HepG2 (cell line): ENCODE results near the gene YIPF3. TPM values are rescaled to one million over a fixed set of nuclear protein-coding genes. Genes with fewer than 3 reads are reported as not detected.

Source experiments
- FUBP1 ChIP-seq: sonication (generic); formaldehyde crosslinking; IDR thresholded peaks from 2 replicates; pipeline ENCODE4 v1.5.1; 2020; ENCODE audit warnings: missing genetic modification reagents, mild to moderate bottlenecking, borderline replicate concordance
- GATAD1 ChIP-seq: IDR thresholded peaks from 2 replicates; pipeline ENCODE4 v1.6.1; 2016; ENCODE audit warnings: missing genetic modification reagents, missing compliant biosample characterization
- GFI1 ChIP-seq: sonication (generic); formaldehyde crosslinking; IDR thresholded peaks from 2 replicates; pipeline ENCODE4 v1.5.0; 2020; ENCODE audit warnings: missing genetic modification reagents, mild to moderate bottlenecking, borderline replicate concordance
- KDM5A ChIP-seq: fragments of 200-600 bp; sonication (generic); IDR thresholded peaks from 2 replicates; pipeline ENCODE4 v1.7.0; 2018; ENCODE audit warnings: antibody characterized with exemption, mild to moderate bottlenecking, low read length, borderline replicate concordance
- KDM5B ChIP-seq: sonication (generic); formaldehyde crosslinking; IDR thresholded peaks from 2 replicates; pipeline ENCODE4 v1.4.0; 2020; ENCODE audit warnings: missing genetic modification reagents, mild to moderate bottlenecking, borderline replicate concordance
- KLF16 ChIP-seq, 2 experiments: sonication (generic) in 1 of 2; formaldehyde crosslinking in 1 of 2; IDR thresholded peaks; 2 replicates each; pipeline versions ENCODE4 v1.6.1 to v1.8.0; 2016 to 2023; ENCODE audit warnings: missing genetic modification reagents in 2 of 2, missing compliant biosample characterization in 1 of 2
- MAF1 ChIP-seq: sonication (generic); formaldehyde crosslinking; IDR thresholded peaks from 2 replicates; pipeline ENCODE4 v1.5.0; 2020; ENCODE audit warnings: missing genetic modification reagents, borderline replicate concordance
- MAX ChIP-seq: IDR thresholded peaks from 2 replicates; pipeline ENCODE4 v1.6.1; 2012; ENCODE audit warnings: inconsistent platforms
- MBD4 ChIP-seq: IDR thresholded peaks from 2 replicates; pipeline ENCODE4 v1.6.1; 2012; ENCODE audit warnings: low read length, inconsistent platforms, borderline replicate concordance
- MNT ChIP-seq: fragments of 450-650 bp; IDR thresholded peaks from 2 replicates; pipeline ENCODE4 v1.6.1; 2016
- NCOA1 ChIP-seq: sonication (generic); formaldehyde crosslinking; IDR thresholded peaks from 2 replicates; pipeline ENCODE4 v1.9.0; 2021; ENCODE audit warnings: missing genetic modification reagents
- PLSCR1 ChIP-seq: sonication (generic); formaldehyde crosslinking; IDR thresholded peaks from 2 replicates; pipeline ENCODE4 v1.5.0; 2020; ENCODE audit warnings: missing genetic modification reagents, mild to moderate bottlenecking, borderline replicate concordance
- SALL1 ChIP-seq: sonication (generic); formaldehyde crosslinking; IDR thresholded peaks from 2 replicates; pipeline ENCODE4 v1.8.0; 2022; ENCODE audit warnings: mild to moderate bottlenecking, missing genetic modification reagents
- SP140L ChIP-seq: sonication (generic); formaldehyde crosslinking; IDR thresholded peaks from 2 replicates; pipeline ENCODE4 v1.4.0; 2020; ENCODE audit warnings: missing genetic modification reagents, borderline replicate concordance
- TAF15 ChIP-seq: fragments of 200-400 bp; formaldehyde crosslinking; IDR thresholded peaks from one replicate; pipeline ENCODE4 v1.6.1; 2018; ENCODE audit warnings: mild to moderate bottlenecking, low read depth, low read length; ENCODE audit not compliant: poor library complexity, severe bottlenecking
- XRCC5 ChIP-seq: fragments of 200-400 bp; formaldehyde crosslinking; optimal IDR thresholded peaks from 2 replicates; pipeline ENCODE3; 2017; ENCODE audit warnings: mild to moderate bottlenecking, low read length
- ZNF180 ChIP-seq: sonication (generic); formaldehyde crosslinking; IDR thresholded peaks from 2 replicates; pipeline ENCODE4 v1.4.0; 2020; ENCODE audit warnings: low read depth, missing genetic modification reagents, borderline replicate concordance
- ZNF44 ChIP-seq: sonication (generic); formaldehyde crosslinking; IDR thresholded peaks from 2 replicates; pipeline ENCODE4 v1.5.1; 2020; ENCODE audit warnings: mild to moderate bottlenecking, missing genetic modification reagents
- ZNF572 ChIP-seq: sonication (generic); formaldehyde crosslinking; IDR thresholded peaks from 2 replicates; pipeline ENCODE4 v1.5.1; 2020; ENCODE audit warnings: mild to moderate bottlenecking, missing genetic modification reagents
- ZNF713 ChIP-seq: sonication (generic); formaldehyde crosslinking; IDR thresholded peaks from 2 replicates; pipeline ENCODE4 v1.4.0; 2020; ENCODE audit warnings: mild to moderate bottlenecking, missing genetic modification reagents
- ZNF773 ChIP-seq: sonication (generic); formaldehyde crosslinking; IDR thresholded peaks from 2 replicates; pipeline ENCODE4 v1.4.0; 2020; ENCODE audit warnings: missing genetic modification reagents, borderline replicate concordance
- ZNF800 ChIP-seq: sonication (generic); formaldehyde crosslinking; IDR thresholded peaks from 2 replicates; pipeline ENCODE4 v1.4.0; 2020; ENCODE audit warnings: missing genetic modification reagents
- ZSCAN25 ChIP-seq: sonication (generic); formaldehyde crosslinking; IDR thresholded peaks from 2 replicates; pipeline ENCODE4 v1.8.0; 2022; ENCODE audit warnings: mild to moderate bottlenecking, missing genetic modification reagents
- polyA plus RNA-seq, 8 experiments: library from polyadenylated mRNA; depleted of rRNA in 3 of 8; stranded (reverse) in 7 of 8; unstranded in 1 of 8; fragments of >200 nt; fragmentation: Illumina TruSeq in 4 of 8; extraction: Trizol in 4 of 8; gene quantifications; 2 replicates each; pipeline versions ENCODE4 v1.2.1 to v1.2.3, GENCODE V29; 2011 to 2016; ENCODE audit warnings: low read depth in 4 of 8, missing spikeins in 1 of 8, mixed read lengths in 1 of 8; ENCODE audit not compliant: insufficient read depth in 1 of 8
- total RNA-seq, 5 experiments: library from RNA; depleted of rRNA; stranded (reverse); fragments of >200 nt; fragmentation: Illumina TruSeq; extraction: Trizol; gene quantifications; 2 replicates each; pipeline ENCODE4 v1.2.3, GENCODE V29; 2016; ENCODE audit warnings: low read depth in 1 of 5

YIPF3 gene
- total and polyA plus RNA-seq, 2 of the 13 experiments (the other 11 are each of a cell fraction or from before 2014, with no cell fraction given) = 107 to 206 TPM

GRCh38 chr6:43491750-43492661 lies 24.7 kb downstream of the YIPF3 start (continued):
- no peak for TF ChIP-seq SALL1 (CRISPR knock-in tag)
- TF ChIP-seq MAX = 0 out of 2 replicates have a peak, but pooled peaks have one; percentile 23
- TF ChIP-seq ZNF180 = no peak
- TF ChIP-seq ZNF773 = no peak
- TF ChIP-seq ZNF800 (CRISPR knock-in tag) = no peak
- TF ChIP-seq GATAD1 = no peak
- TF ChIP-seq GFI1 (CRISPR knock-in tag) = no peak
- TF ChIP-seq PLSCR1 (CRISPR knock-in tag) = no peak
- no peak for TF ChIP-seq XRCC5
- 0 out of 4 replicates have a peak, but pooled peaks of 1 of the 2 experiments have one; percentile 30 for TF ChIP-seq KLF16 (CRISPR knock-in tag; IDR thresholded peaks at IDR 0.05)
- TF ChIP-seq MAF1 (CRISPR knock-in tag) = no peak
- no peak for TF ChIP-seq FUBP1 (CRISPR knock-in tag)
- 0 out of 2 replicates have a peak, but pooled peaks have one; percentile 34 for TF ChIP-seq ZNF572
- TF ChIP-seq TAF15 = no peak
- no peak for TF ChIP-seq MBD4
- TF ChIP-seq MNT = no peak
- TF ChIP-seq ZNF713 = no peak
- no peak for TF ChIP-seq ZSCAN25 (CRISPR knock-in tag)
- TF ChIP-seq SP140L (CRISPR knock-in tag) = no peak
- no peak for TF ChIP-seq NCOA1 (CRISPR knock-in tag)
- 0 out of 2 replicates have a peak, but pooled peaks have one; percentile 34 for TF ChIP-seq KDM5B (CRISPR knock-in tag)
- no peak for TF ChIP-seq KDM5A
- no peak for TF ChIP-seq ZNF44 (CRISPR knock-in tag)
